ENCODE measurements around the gene OSBPL2.

GRCh38 chr20:62281161-62281933 is 43.0 kb downstream of the OSBPL2 start:
- no peak for TF ChIP-seq CTCF (conservative IDR thresholded peaks at IDR 0.05; ENCODE audit: low read length)
- TF ChIP-seq EZH2phosphoT487 (IDR thresholded peaks at IDR 0.05; ENCODE audit: borderline replicate concordance, low read depth, low read length): no peak

All from OCI-LY7 (cell line).